CD8-positive, alpha-beta memory T cell (primary cell): ENCODE data around the gene SEC22C. TPM values are rescaled to one million over a fixed set of nuclear protein-coding genes. Genes with fewer than 3 reads are reported as not detected.
A peak's percentile ranks its signal among the peaks of the same experiment; 100 is the strongest.
"Not testable (repeated sequence)": the region's sequence is repeated elsewhere in the genome, so short reads cannot be mapped to it uniquely, and the experiment has no call there.

Source experiments
- CTCF ChIA-PET: fragments of 350-600 bp; sonication (Branson Sonifier 250); formaldehyde crosslinking; loops from one replicate; lab custom pipeline; 2021; ENCODE audit warnings: antibody characterized with exemption; lab: Charles Lee
- POLR2A ChIA-PET: fragments of 350-600 bp; sonication (Branson Sonifier 250); formaldehyde crosslinking; loops from one replicate; lab custom pipeline; 2021; ENCODE audit warnings: antibody characterized with exemption; lab: Charles Lee
- DNase-seq, 5 donors: peaks; one replicate each; pipeline versions ENCODE4 v3.0.0 to v3.0.0-alpha.2; 2020 to 2022; ENCODE audit warnings: mixed read lengths in 1 of 5
- H3K27ac ChIP-seq: one replicate; pipeline ENCODE4 v1.7.0; 2013; ENCODE audit warnings: low read depth, mild to moderate bottlenecking, low read length, moderate library complexity
- H3K27me3 ChIP-seq: 2 replicates; pipeline ENCODE4 v1.7.0; 2013; ENCODE audit warnings: low read length, mild to moderate bottlenecking; ENCODE audit not compliant: insufficient read depth, poor library complexity, severe bottlenecking
- H3K36me3 ChIP-seq: 2 replicates; pipeline ENCODE4 v1.7.0; 2013; ENCODE audit warnings: mild to moderate bottlenecking, low read length, moderate library complexity; ENCODE audit not compliant: insufficient read depth
- H3K4me1 ChIP-seq: 2 replicates; pipeline ENCODE4 v1.7.0; 2013; ENCODE audit warnings: mild to moderate bottlenecking, low read length, moderate library complexity; ENCODE audit not compliant: insufficient read depth
- H3K4me3 ChIP-seq: 2 replicates; pipeline ENCODE4 v1.7.0; 2013; ENCODE audit warnings: mild to moderate bottlenecking, low read length
- H3K9me3 ChIP-seq: 2 replicates; pipeline ENCODE4 v1.7.0; 2013; ENCODE audit warnings: mild to moderate bottlenecking, low read length
- H3K27ac Mint-ChIP-seq, 8 donors: one replicate each; pipeline ENCODE4 v1.8.0; 2020 to 2021; ENCODE audit warnings: mixed read lengths in 8 of 8, mild to moderate bottlenecking in 6 of 8, inconsistent platforms in 3 of 8, moderate library complexity in 3 of 8
- H3K27me3 Mint-ChIP-seq, 2 donors: one replicate each; pipeline ENCODE4 v1.8.0; 2020 to 2021; ENCODE audit warnings: mixed read lengths in 2 of 2, mild to moderate bottlenecking in 1 of 2, moderate library complexity in 1 of 2
- H3K36me3 Mint-ChIP-seq, 3 donors: one replicate each; pipeline ENCODE4 v1.8.0; 2020 to 2021; ENCODE audit warnings: mixed read lengths in 3 of 3, inconsistent platforms in 1 of 3, mild to moderate bottlenecking in 1 of 3
- H3K4me1 Mint-ChIP-seq, 3 donors: one replicate each; pipeline ENCODE4 v1.8.0; 2020 to 2021; ENCODE audit warnings: mixed read lengths in 3 of 3, inconsistent platforms in 1 of 3, mild to moderate bottlenecking in 1 of 3
- H3K4me3 Mint-ChIP-seq, 7 donors: one replicate each; pipeline ENCODE4 v1.8.0; 2020 to 2021; ENCODE audit warnings: mixed read lengths in 7 of 7, mild to moderate bottlenecking in 6 of 7, moderate library complexity in 4 of 7, inconsistent platforms in 2 of 7
- H3K9me3 Mint-ChIP-seq, 5 donors: one replicate each; pipeline ENCODE4 v1.8.0; 2020 to 2022; ENCODE audit warnings: mixed read lengths in 5 of 5, mild to moderate bottlenecking in 3 of 5, moderate library complexity in 2 of 5, inconsistent platforms in 1 of 5
- polyA plus RNA-seq: library from polyadenylated mRNA; unstranded; fragments of 300-500 nt; fragmentation: Illumina TruSeq; gene quantifications from one replicate; pipeline ENCODE4 v1.2.3, GENCODE V29; 2021
- total RNA-seq, 2 experiments: library from RNA; stranded (reverse); gene quantifications; one replicate each; pipeline ENCODE4 v1.2.3, GENCODE V29; 2021

The SEC22C gene
- total and polyA plus RNA-seq, 3 experiments from 2014 or later, result 45.5 to 53.6 (median 52.6) TPM

GRCh38 chr3:42579346-42579745 is 2.4 kb downstream of the SEC22C start:
- Mint-ChIP-seq H3K4me3 (peak overlapping the region in 1 of 7 donors; percentile 46), H3K9me3 (peaks cover 9 to 13% (median 12%) of the 10 kb centered on the region in 5 donors), H3K4me1 (peaks cover 42 to 62% (median 60%) of the 10 kb centered on the region in 3 donors), H3K36me3 (peaks cover 16 to 32% (median 24%) of the 10 kb centered on the region in 3 donors), H3K27ac (peak overlapping the region in 7 of 8 donors; percentile 68 to 98 (median 89))
- ChIA-PET CTCF (interaction anchor here (1.6 to 1.7 kb wide), 2 partner anchors 33 to 166 kb away, joined by 3 read pairs; no protein-coding TSS in a partner anchor), POLR2A (interaction anchor here (0.9 kb wide), 1 partner anchor 22 kb away, joined by 3 read pairs; no protein-coding TSS in a partner anchor)
- H3K27me3 Mint-ChIP-seq, H3K36me3 ChIP-seq, H3K27ac ChIP-seq, H3K27me3 ChIP-seq, H3K9me3 ChIP-seq, H3K4me3 ChIP-seq, DNase-seq: not testable (repeated sequence)
- peaks cover 30% of the 10 kb centered on the region for H3K4me1 ChIP-seq

GRCh38 chr3:42578054-42578453 is 3.7 kb downstream of the SEC22C start:
- peaks cover 16 to 21% (median 18%) of the 10 kb centered on the region in 5 donors for H3K9me3 Mint-ChIP-seq
- ChIA-PET CTCF (interaction anchor here (0.8 to 1.7 kb wide), 3 partner anchors 19 to 167 kb away, joined by 3 read pairs; no protein-coding TSS in a partner anchor), POLR2A (no interaction called here)
- H3K4me1 ChIP-seq, result peaks cover 29% of the 10 kb centered on the region
- no peak for DNase-seq
- no peaks in the 10 kb centered on the region for H3K36me3 ChIP-seq
- H3K9me3 ChIP-seq, result peaks cover 8% of the 10 kb centered on the region
- H3K27ac Mint-ChIP-seq, result peak overlapping the region in 2 of 8 donors; percentile 42 to 48
- H3K36me3 Mint-ChIP-seq, result peaks cover 22 to 41% (median 33%) of the 10 kb centered on the region in 3 donors
- H3K27me3 Mint-ChIP-seq, result no peaks in the 10 kb centered on the region
- no peak overlapping the region for H3K4me3 Mint-ChIP-seq
- H3K4me3 ChIP-seq, result no peak overlapping the region
- peaks cover 36 to 57% (median 55%) of the 10 kb centered on the region in 3 donors for H3K4me1 Mint-ChIP-seq
- H3K27ac ChIP-seq, result no peak overlapping the region
- no peaks in the 10 kb centered on the region for H3K27me3 ChIP-seq

GRCh38 chr3:42575137-42575741 is 6.5 kb downstream of the SEC22C start:
- Mint-ChIP-seq H3K27me3 (no peaks in the 10 kb centered on the region), H3K27ac (no peak overlapping the region), H3K4me3 (no peak overlapping the region), H3K9me3 (peaks cover 16 to 21% (median 18%) of the 10 kb centered on the region in 5 donors), H3K4me1 (peaks cover 19 to 48% (median 44%) of the 10 kb centered on the region in 3 donors), H3K36me3 (peaks cover 28 to 54% (median 40%) of the 10 kb centered on the region in 3 donors)
- Histone ChIP-seq H3K4me1 (peaks cover 8% of the 10 kb centered on the region), H3K36me3 (no peaks in the 10 kb centered on the region), H3K27me3 (no peaks in the 10 kb centered on the region), H3K9me3 (peaks cover 8% of the 10 kb centered on the region), H3K4me3 (no peak overlapping the region), H3K27ac (no peak overlapping the region)
- ChIA-PET POLR2A (no interaction called here), CTCF (no interaction called here)
- no peak for DNase-seq

- DNase-seq, result peak in 1 of 5 donors; percentile 52
- Mint-ChIP-seq H3K27me3 (no peaks in the 10 kb centered on the region), H3K9me3 (peaks cover 16 to 21% (median 18%) of the 10 kb centered on the region in 5 donors), H3K36me3 (peaks cover 26 to 63% (median 41%) of the 10 kb centered on the region in 3 donors), H3K27ac (peak overlapping the region in 5 of 8 donors; percentile 18 to 77 (median 43)), H3K4me1 (peaks cover 19 to 36% (median 34%) of the 10 kb centered on the region in 3 donors), H3K4me3 (no peak overlapping the region)
- no peaks in the 10 kb centered on the region for H3K36me3 ChIP-seq
- H3K9me3 ChIP-seq, result peaks cover 8% of the 10 kb centered on the region
- H3K27ac ChIP-seq, result no peak overlapping the region
- no peaks in the 10 kb centered on the region for H3K27me3 ChIP-seq
- H3K4me1 ChIP-seq, result no peaks in the 10 kb centered on the region
- CTCF ChIA-PET, result interaction anchor here (0.7 to 2.1 kb wide), 7 partner anchors 9 to 175 kb away, joined by 3 to 11 read pairs (median 3); partner anchors contain the start of gene SEC22C
- POLR2A ChIA-PET, result no interaction called here
- H3K4me3 ChIP-seq, result no peak overlapping the region
These were observed 9.5 kb downstream of the SEC22C start for GRCh38 chr3:42572278-42572677.

GRCh38 chr3:42569593-42570142 is 12.1 kb downstream of the SEC22C start:
- H3K36me3 Mint-ChIP-seq, result peaks cover 25 to 71% (median 27%) of the 10 kb centered on the region in 3 donors
- CTCF ChIA-PET, result no interaction called here

GRCh38 chr3:42562047-42562907 is 19.5 kb downstream of the SEC22C start:
- H3K9me3 ChIP-seq, result no peaks in the 10 kb centered on the region
- CTCF ChIA-PET, result interaction anchor here (2.0 kb wide), 1 partner anchor 60 kb away, joined by 4 read pairs; the partner anchor contains the start of gene VIPR1
- H3K27me3 Mint-ChIP-seq, result no peaks in the 10 kb centered on the region
- peaks cover 37% of the 10 kb centered on the region for H3K36me3 ChIP-seq
- H3K4me1 ChIP-seq, result no peaks in the 10 kb centered on the region
- H3K4me3 ChIP-seq, result no peak overlapping the region
- peak overlapping the region in 5 of 8 donors; percentile 75 to 78 (median 77) for H3K27ac Mint-ChIP-seq
- DNase-seq, result no peak
- no peaks in the 10 kb centered on the region for H3K9me3 Mint-ChIP-seq
- H3K27me3 ChIP-seq, result no peaks in the 10 kb centered on the region
- H3K4me3 Mint-ChIP-seq, result no peak overlapping the region
- no peak overlapping the region for H3K27ac ChIP-seq
- peaks cover 0 to 81% (median 26%) of the 10 kb centered on the region in 3 donors for H3K36me3 Mint-ChIP-seq
- POLR2A ChIA-PET, result interaction anchor here (0.6 kb wide), 1 partner anchor 1375 kb away, joined by 3 read pairs; no protein-coding TSS in a partner anchor
- H3K4me1 Mint-ChIP-seq, result peaks cover 8 to 12% (median 12%) of the 10 kb centered on the region in 3 donors

More at GRCh38 chr3:42569593-42570142, 12.1 kb downstream of the SEC22C start:
- H3K4me3 ChIP-seq, result no peak overlapping the region
- DNase-seq, result no peak
- Mint-ChIP-seq H3K27ac (no peak overlapping the region), H3K4me3 (no peak overlapping the region), H3K9me3 (peaks cover 7 to 12% (median 11%) of the 10 kb centered on the region in 5 donors), H3K4me1 (peaks cover 15 to 22% (median 22%) of the 10 kb centered on the region in 3 donors), H3K27me3 (no peaks in the 10 kb centered on the region)
- no peak overlapping the region for H3K27ac ChIP-seq
- H3K27me3 ChIP-seq, result no peaks in the 10 kb centered on the region
- POLR2A ChIA-PET, result no interaction called here
- peaks cover 10% of the 10 kb centered on the region for H3K36me3 ChIP-seq
- H3K9me3 ChIP-seq, result peaks cover 8% of the 10 kb centered on the region
- no peaks in the 10 kb centered on the region for H3K4me1 ChIP-seq

- H3K36me3 Mint-ChIP-seq, result peaks cover 13 to 74% (median 24%) of the 10 kb centered on the region in 3 donors
- peaks cover 34 to 51% (median 48%) of the 10 kb centered on the region in 3 donors for H3K4me1 Mint-ChIP-seq
- Histone ChIP-seq H3K9me3 (no peaks in the 10 kb centered on the region), H3K4me1 (peaks cover 22% of the 10 kb centered on the region), H3K27ac (no peak overlapping the region), H3K4me3 (no peak overlapping the region), H3K27me3 (no peaks in the 10 kb centered on the region), H3K36me3 (peaks cover 33% of the 10 kb centered on the region)
- H3K4me3 Mint-ChIP-seq, result no peak overlapping the region
- ChIA-PET CTCF (interaction anchor here (0.8 to 8.5 kb wide), 8 partner anchors 10 to 56 kb away, joined by 3 to 53 read pairs (median 4); partner anchors contain the start of genes SS18L2 and VIPR1), POLR2A (no interaction called here)
- peak in 3 of 5 donors; percentile 38 to 61 (median 46) for DNase-seq
- no peaks in the 10 kb centered on the region for H3K27me3 Mint-ChIP-seq
- H3K27ac Mint-ChIP-seq, result peak overlapping the region in 7 of 8 donors; percentile 16 to 75 (median 58)
- no peaks in the 10 kb centered on the region for H3K9me3 Mint-ChIP-seq
These were observed 23.9 kb downstream of the SEC22C start for GRCh38 chr3:42557854-42558253.
